H9 (cell line): Measurements from ENCODE around the gene CSMD2. TPM values are rescaled to one million over a fixed set of nuclear protein-coding genes. Genes with fewer than 3 reads are reported as not detected.
A peak's percentile ranks its signal among the peaks of the same experiment; 100 is the strongest.

ENCODE experiments used
- DNase-seq: peaks from one replicate; pipeline ENCODE4 v3.0.0-alpha.2; 2017
- H2AFZ ChIP-seq: one replicate; pipeline ENCODE4 v1.6.1; 2013; ENCODE audit warnings: mild to moderate bottlenecking, low read length, control low read depth, moderate library complexity
- H2AK5ac ChIP-seq: 2 replicates; pipeline ENCODE4 v1.6.1; 2013; ENCODE audit warnings: low read length, control low read depth, mixed read lengths; ENCODE audit not compliant: insufficient read length
- H2BK120ac ChIP-seq: one replicate; pipeline ENCODE4 v1.6.1; 2013; ENCODE audit warnings: low read depth, mild to moderate bottlenecking, low read length, control low read depth, inconsistent platforms; ENCODE audit not compliant: poor library complexity, severe bottlenecking
- H2BK12ac ChIP-seq: 2 replicates; pipeline ENCODE4 v1.6.1; 2013; ENCODE audit warnings: low read length, control low read depth, mixed read lengths, low read depth; ENCODE audit not compliant: insufficient read length
- H2BK15ac ChIP-seq: 2 replicates; pipeline ENCODE4 v1.6.1; 2013; ENCODE audit warnings: low read depth, low read length, control low read depth
- H2BK20ac ChIP-seq: one replicate; pipeline ENCODE4 v1.6.1; 2013; ENCODE audit warnings: low read depth, mild to moderate bottlenecking, low read length, control low read depth, inconsistent platforms; ENCODE audit not compliant: poor library complexity, severe bottlenecking
- H2BK5ac ChIP-seq: 2 replicates; pipeline ENCODE4 v1.6.1; 2013; ENCODE audit warnings: low read length, control low read depth, mixed read lengths; ENCODE audit not compliant: insufficient read length
- H3K14ac ChIP-seq: 2 replicates; pipeline ENCODE4 v1.6.1; 2013; ENCODE audit warnings: low read length, control low read depth; ENCODE audit not compliant: insufficient read depth
- H3K18ac ChIP-seq: 2 replicates; pipeline ENCODE4 v1.6.1; 2013; ENCODE audit warnings: low read depth, mild to moderate bottlenecking, mixed read lengths, low read length, control low read depth; ENCODE audit not compliant: insufficient read length
- H3K23ac ChIP-seq: 2 replicates; pipeline ENCODE4 v1.6.1; 2013; ENCODE audit warnings: low read length, control low read depth, mixed read lengths, low read depth; ENCODE audit not compliant: insufficient read length
- H3K23me2 ChIP-seq: 2 replicates; pipeline ENCODE4 v1.6.1; 2013; ENCODE audit warnings: low read depth, mild to moderate bottlenecking, mixed read lengths, low read length, control low read depth; ENCODE audit not compliant: insufficient read length, poor library complexity, severe bottlenecking
- H3K27ac ChIP-seq: 2 replicates; pipeline ENCODE4 v1.5.1; 2013; ENCODE audit warnings: low read length, control low read depth, mixed read lengths, low read depth; ENCODE audit not compliant: insufficient read length
- H3K27me3 ChIP-seq: 2 replicates; pipeline ENCODE4 v1.6.1; 2013; ENCODE audit warnings: low read length, control low read depth, inconsistent platforms; ENCODE audit not compliant: insufficient read depth
- H3K4ac ChIP-seq: 2 replicates; pipeline ENCODE4 v1.6.1; 2013; ENCODE audit warnings: low read depth, mild to moderate bottlenecking, control low read depth, inconsistent platforms, low read length, moderate library complexity
- H3K4me1 ChIP-seq: 2 replicates; pipeline ENCODE4 v1.6.1; 2013; ENCODE audit warnings: low read length, control low read depth, inconsistent platforms; ENCODE audit not compliant: insufficient read depth
- H3K4me2 ChIP-seq: 2 replicates; pipeline ENCODE4 v1.6.1; 2013; ENCODE audit warnings: low read length, control low read depth, mixed read lengths; ENCODE audit not compliant: insufficient read length, insufficient read depth
- H3K56ac ChIP-seq: 2 replicates; pipeline ENCODE4 v1.6.1; 2013; ENCODE audit warnings: low read depth, mild to moderate bottlenecking, mixed read lengths, low read length, control low read depth; ENCODE audit not compliant: insufficient read length
- H3K79me1 ChIP-seq: 2 replicates; pipeline ENCODE4 v1.6.1; 2013; ENCODE audit warnings: low read depth, mild to moderate bottlenecking, moderate library complexity, low read length, control low read depth, inconsistent platforms; ENCODE audit not compliant: insufficient read depth, poor library complexity, severe bottlenecking
- H3K79me2 ChIP-seq: 2 replicates; pipeline ENCODE4 v1.6.1; 2013; ENCODE audit warnings: low read length, control low read depth, inconsistent platforms; ENCODE audit not compliant: insufficient read depth
- H3K9ac ChIP-seq: 2 replicates; pipeline ENCODE4 v1.6.1; 2013; ENCODE audit warnings: low read length, control low read depth, mixed read lengths; ENCODE audit not compliant: insufficient read length; ENCODE audit errors: extremely low read depth
- H3K9me3 ChIP-seq: one replicate; pipeline ENCODE4 v1.6.1; 2013; ENCODE audit warnings: low read depth, low read length, inconsistent platforms; ENCODE audit not compliant: control insufficient read depth
- H3T11ph ChIP-seq: one replicate; pipeline ENCODE4 v1.6.1; 2013; ENCODE audit warnings: mild to moderate bottlenecking, low read length, control low read depth, inconsistent platforms
- H4K20me1 ChIP-seq: one replicate; pipeline ENCODE4 v1.6.1; 2013; ENCODE audit not compliant: control insufficient read depth, insufficient read length, insufficient read depth
- H4K5ac ChIP-seq: 2 replicates; pipeline ENCODE4 v1.6.1; 2013; ENCODE audit warnings: low read depth, mild to moderate bottlenecking, mixed read lengths, low read length, control low read depth; ENCODE audit not compliant: insufficient read length
- H4K8ac ChIP-seq: replicated peaks from 2 replicates; pipeline ENCODE4 v1.6.1; 2013; ENCODE audit warnings: low read length, control low read depth, mixed read lengths, low read depth; ENCODE audit not compliant: insufficient read length
- H4K91ac ChIP-seq: 2 replicates; pipeline ENCODE4 v1.6.1; 2013; ENCODE audit warnings: low read depth, mild to moderate bottlenecking, moderate library complexity, mixed read lengths, low read length, control low read depth; ENCODE audit not compliant: insufficient read length
- H3K27ac Mint-ChIP-seq, 3 experiments: 2 replicates in 2 of 3; 3 replicates in 1 of 3; pipeline ENCODE4 v1.8.0; 2020 to 2021; ENCODE audit warnings: mixed read lengths in 3 of 3, mild to moderate bottlenecking in 1 of 3, moderate library complexity in 1 of 3
- H3K27me3 Mint-ChIP-seq: 2 replicates; pipeline ENCODE4 v1.8.0; 2021; ENCODE audit warnings: low read depth, mild to moderate bottlenecking, moderate library complexity, mixed read lengths
- H3K36me3 Mint-ChIP-seq, 3 experiments: 2 replicates in 2 of 3; 3 replicates in 1 of 3; pipeline ENCODE4 v1.8.0; 2020 to 2021; ENCODE audit warnings: low read depth in 3 of 3, mixed read lengths in 3 of 3; ENCODE audit not compliant: insufficient read depth in 1 of 3
- H3K4me1 Mint-ChIP-seq, 2 experiments: 2 replicates each; pipeline ENCODE4 v1.8.0; 2020; ENCODE audit warnings: mixed read lengths in 2 of 2
- H3K4me3 Mint-ChIP-seq, 2 experiments: 2 replicates in 1 of 2; 3 replicates in 1 of 2; pipeline ENCODE4 v1.8.0; 2020 to 2021; ENCODE audit warnings: mild to moderate bottlenecking in 2 of 2, mixed read lengths in 2 of 2, moderate library complexity in 1 of 2
- H3K9me3 Mint-ChIP-seq, 2 experiments: 2 replicates in 1 of 2; 3 replicates in 1 of 2; pipeline ENCODE4 v1.8.0; 2020; ENCODE audit warnings: mild to moderate bottlenecking in 2 of 2, mixed read lengths in 2 of 2, moderate library complexity in 1 of 2
- CTCF ChIP-seq: fragments of 200-600 bp; sonication (generic); conservative IDR thresholded peaks from 3 replicates; pipeline ENCODE4 v1.8.0; 2021; ENCODE audit warnings: antibody characterized with exemption, mild to moderate bottlenecking
- WGBS: extraction: QIAGEN DNeasy Blood & Tissue Kit; methylation state at CpG from one replicate; pipeline ENCODE4 v1.1.7; 2013; ENCODE audit warnings: missing lambda C conversion rate, low lambda C conversion rate, mixed read lengths; ENCODE audit not compliant: insufficient read length; ENCODE audit errors: extremely low coverage; 5-methylcytosine and 5-hydroxymethylcytosine counted together
- total RNA-seq: library from RNA; stranded (reverse); gene quantifications from 2 replicates; pipeline ENCODE4 v1.2.1, GENCODE V29; 2021

The CSMD2 gene
- total RNA-seq, 1 experiment from 2014 or later: 6.4 TPM

GRCh38 chr1:34013958-34014737, 150.9 kb downstream of the CSMD2 start:
- Histone ChIP-seq H2AFZ (no peak overlapping the region), H3K23me2 (peaks cover 2% of the 10 kb centered on the region), H2AK5ac (no peak overlapping the region), H3K14ac (no peak overlapping the region), H2BK20ac (no peak overlapping the region), H4K8ac (no peak overlapping the region), H3K4me2 (no peak overlapping the region), H3T11ph (no peak overlapping the region), H3K27me3 (no peaks in the 10 kb centered on the region), H3K9me3 (no peaks in the 10 kb centered on the region), H4K5ac (no peak overlapping the region), H2BK12ac (no peak overlapping the region), H3K4me1 (no peaks in the 10 kb centered on the region; the same call in 1 of the 2 replicates), H4K91ac (no peak overlapping the region), H3K27ac (no peak overlapping the region), H3K23ac (no peak overlapping the region), H3K56ac (no peak overlapping the region), H4K20me1 (no peaks in the 10 kb centered on the region), H3K79me1 (no peaks in the 10 kb centered on the region), H2BK15ac (no peak overlapping the region), H3K9ac (no peak overlapping the region), H3K18ac (no peak overlapping the region), H3K4ac (no peak overlapping the region), H3K79me2 (no peaks in the 10 kb centered on the region), H2BK120ac (no peak overlapping the region), H2BK5ac (no peak overlapping the region)
- Mint-ChIP-seq H3K4me1 (peaks cover 5 to 14% of the 10 kb centered on the region in 2 experiments), H3K27me3 (peaks cover 2% of the 10 kb centered on the region; the same call in 1 of the 2 replicates), H3K9me3 (no peaks in the 10 kb centered on the region), H3K4me3 (no peak overlapping the region; a peak in 1 of 5 replicates), H3K27ac (peak overlapping the region in 1 of 3 experiments; percentile 7; a peak in 1 of 7 replicates), H3K36me3 (peaks cover 0 to 4% (median 0%) of the 10 kb centered on the region in 3 experiments; a peak in 2 of 7 replicates)
- no CpG with 5 or more reads among the region's 11 CpGs for WGBS
- peak; percentile 78 for DNase-seq
- peak; percentile 92 for TF ChIP-seq CTCF
